PC-9 (cell line): ENCODE measurements around the gene STARD3NL. TPM values are rescaled to one million over a fixed set of nuclear protein-coding genes. Genes with fewer than 3 reads are reported as not detected.

ENCODE experiments used
- BruUV-seq: library from RNA; stranded (reverse); fragments of 400-500 nt; replicated peaks from 2 replicates; lab custom pipeline; 2021; lab: Mats Ljungman, UMichigan
- CTCF ChIA-PET: fragments of 300-600 bp; sonication (Branson Sonifier 250); formaldehyde crosslinking; loops from one replicate; lab custom pipeline; 2022; ENCODE audit warnings: antibody characterized with exemption; lab: Charles Lee
- POLR2A ChIA-PET: fragments of 300-600 bp; sonication (Branson Sonifier 250); formaldehyde crosslinking; loops from one replicate; lab custom pipeline; 2022; ENCODE audit warnings: antibody characterized with exemption; ENCODE audit not compliant: unreplicated experiment; lab: Charles Lee
- DNase-seq, 2 experiments: peaks; one replicate each; pipeline versions ENCODE4 v3.0.0 to v3.0.0-alpha.2; 2015 to 2022; ENCODE audit warnings: mixed read lengths in 1 of 2
- H2AFZ ChIP-seq: fragments of 200-600 bp; sonication (generic); 2 replicates; pipeline ENCODE4 v1.8.1; 2017; ENCODE audit warnings: antibody characterized with exemption
- H3F3A ChIP-seq: fragments of 200-600 bp; sonication (generic); 2 replicates; pipeline ENCODE4 v1.8.1; 2017; ENCODE audit warnings: antibody characterized with exemption, mild to moderate bottlenecking, low read depth; ENCODE audit not compliant: insufficient read depth
- H3K27ac ChIP-seq: fragments of 200-600 bp; sonication (generic); 2 replicates; pipeline ENCODE4 v1.6.1; 2016; ENCODE audit warnings: mixed run types
- H3K27me3 ChIP-seq: fragments of 200-600 bp; sonication (generic); 2 replicates; pipeline ENCODE4 v1.6.1; 2016; ENCODE audit warnings: low read depth, mixed run types; ENCODE audit not compliant: insufficient read depth
- H3K36me3 ChIP-seq: fragments of 200-600 bp; sonication (generic); 2 replicates; pipeline ENCODE4 v1.6.1; 2016; ENCODE audit warnings: low read depth, mixed run types
- H3K4me1 ChIP-seq: fragments of 200-600 bp; sonication (generic); replicated peaks from 2 replicates; pipeline ENCODE4 v1.6.1; 2016; ENCODE audit warnings: mixed run types; ENCODE audit not compliant: insufficient read depth
- H3K4me2 ChIP-seq: fragments of 200-600 bp; sonication (generic); 2 replicates; pipeline ENCODE4 v1.6.1; 2017; ENCODE audit warnings: mixed run types
- H3K4me3 ChIP-seq: fragments of 200-600 bp; sonication (generic); 2 replicates; pipeline ENCODE4 v1.6.1; 2016; ENCODE audit warnings: mixed run types
- H3K79me2 ChIP-seq: fragments of 200-600 bp; sonication (generic); 2 replicates; pipeline ENCODE4 v1.6.1; 2017; ENCODE audit warnings: low read depth, mixed run types
- H3K9me2 ChIP-seq: fragments of 200-600 bp; sonication (generic); 2 replicates; pipeline ENCODE4 v1.8.1; 2017; ENCODE audit warnings: mild to moderate bottlenecking; ENCODE audit not compliant: insufficient read depth
- H3K9me3 ChIP-seq: fragments of 200-600 bp; sonication (generic); 2 replicates; pipeline ENCODE4 v1.8.1; 2016; ENCODE audit warnings: low read depth; ENCODE audit not compliant: insufficient read depth
- H4K20me1 ChIP-seq: fragments of 200-600 bp; sonication (generic); 2 replicates; pipeline ENCODE4 v1.8.1; 2017; ENCODE audit not compliant: insufficient read depth
- EZH2 ChIP-seq: fragments of 200-600 bp; sonication (generic); IDR thresholded peaks from 2 replicates; pipeline ENCODE4 v1.8.0; 2017; ENCODE audit warnings: antibody characterized with exemption, low read depth
- intact Hi-C: fragments of 100-400 bp; cut with micrococcal nuclease; formaldehyde crosslinking; loops from one replicate; pipeline ENCODE4 v1.10.0; 2022; ENCODE audit not compliant: unreplicated experiment
- total RNA-seq: library from RNA; stranded (reverse); gene quantifications from 2 replicates; pipeline ENCODE4 v1.2.3, GENCODE V29; 2021
- TF ChIP-seq, protein P1 (sequence below): fragments of 200-600 bp; sonication (generic); conservative IDR thresholded peaks from 2 replicates; pipeline ENCODE4 v1.6.1; 2017; ENCODE audit warnings: mixed run types, antibody characterized with exemption, mild to moderate bottlenecking, moderate library complexity

Gene STARD3NL
- total RNA-seq, 1 experiment from 2014 or later = 41.4 TPM

DNA sequence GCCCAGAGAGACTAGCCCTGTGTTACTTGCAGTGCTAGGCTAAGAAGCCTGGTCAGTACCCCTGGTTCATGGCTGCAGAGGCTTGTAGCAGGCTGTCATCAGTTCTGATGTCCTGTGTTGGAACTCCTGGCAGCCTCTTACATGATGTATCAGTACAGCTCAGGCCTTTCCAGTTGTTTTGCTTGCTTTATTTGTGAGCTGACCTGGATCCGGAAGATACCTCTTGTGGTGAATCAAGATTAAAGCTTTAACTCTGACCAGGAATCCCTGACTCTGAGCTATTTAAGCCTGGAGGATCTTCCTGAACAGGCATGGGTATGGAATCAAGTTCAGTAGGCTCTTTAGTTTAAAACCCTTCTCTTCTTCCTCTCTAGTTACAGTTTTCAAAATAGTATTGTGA is 4.4 kb downstream of the STARD3NL start:
- no peaks in the 10 kb centered on the region for H3K9me2 ChIP-seq
- no peaks in the 10 kb centered on the region for H4K20me1 ChIP-seq
- no peaks in the 10 kb centered on the region for H3K9me3 ChIP-seq
- DNase-seq = no peak
- peaks cover 21% of the 10 kb centered on the region for H3K79me2 ChIP-seq
- no peaks in the 10 kb centered on the region for H3K36me3 ChIP-seq
- H3K27me3 ChIP-seq = no peaks in the 10 kb centered on the region
- no TSS peak for BruUV-seq
- H3K4me2 ChIP-seq = no peak overlapping the region
- H2AFZ ChIP-seq = no peak overlapping the region
- intact Hi-C loops = no loop called here
- peaks cover 9% of the 10 kb centered on the region for H3K4me1 ChIP-seq
- ChIA-PET POLR2A (no interaction called here), CTCF (no interaction called here)
- TF ChIP-seq EZH2 = no peak
- TF ChIP-seq, protein P1, sequence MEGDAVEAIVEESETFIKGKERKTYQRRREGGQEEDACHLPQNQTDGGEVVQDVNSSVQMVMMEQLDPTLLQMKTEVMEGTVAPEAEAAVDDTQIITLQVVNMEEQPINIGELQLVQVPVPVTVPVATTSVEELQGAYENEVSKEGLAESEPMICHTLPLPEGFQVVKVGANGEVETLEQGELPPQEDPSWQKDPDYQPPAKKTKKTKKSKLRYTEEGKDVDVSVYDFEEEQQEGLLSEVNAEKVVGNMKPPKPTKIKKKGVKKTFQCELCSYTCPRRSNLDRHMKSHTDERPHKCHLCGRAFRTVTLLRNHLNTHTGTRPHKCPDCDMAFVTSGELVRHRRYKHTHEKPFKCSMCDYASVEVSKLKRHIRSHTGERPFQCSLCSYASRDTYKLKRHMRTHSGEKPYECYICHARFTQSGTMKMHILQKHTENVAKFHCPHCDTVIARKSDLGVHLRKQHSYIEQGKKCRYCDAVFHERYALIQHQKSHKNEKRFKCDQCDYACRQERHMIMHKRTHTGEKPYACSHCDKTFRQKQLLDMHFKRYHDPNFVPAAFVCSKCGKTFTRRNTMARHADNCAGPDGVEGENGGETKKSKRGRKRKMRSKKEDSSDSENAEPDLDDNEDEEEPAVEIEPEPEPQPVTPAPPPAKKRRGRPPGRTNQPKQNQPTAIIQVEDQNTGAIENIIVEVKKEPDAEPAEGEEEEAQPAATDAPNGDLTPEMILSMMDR = no peak
- no peak overlapping the region for H3K4me3 ChIP-seq
- no peaks in the 10 kb centered on the region for H3F3A ChIP-seq
- no peak overlapping the region for H3K27ac ChIP-seq

DNA sequence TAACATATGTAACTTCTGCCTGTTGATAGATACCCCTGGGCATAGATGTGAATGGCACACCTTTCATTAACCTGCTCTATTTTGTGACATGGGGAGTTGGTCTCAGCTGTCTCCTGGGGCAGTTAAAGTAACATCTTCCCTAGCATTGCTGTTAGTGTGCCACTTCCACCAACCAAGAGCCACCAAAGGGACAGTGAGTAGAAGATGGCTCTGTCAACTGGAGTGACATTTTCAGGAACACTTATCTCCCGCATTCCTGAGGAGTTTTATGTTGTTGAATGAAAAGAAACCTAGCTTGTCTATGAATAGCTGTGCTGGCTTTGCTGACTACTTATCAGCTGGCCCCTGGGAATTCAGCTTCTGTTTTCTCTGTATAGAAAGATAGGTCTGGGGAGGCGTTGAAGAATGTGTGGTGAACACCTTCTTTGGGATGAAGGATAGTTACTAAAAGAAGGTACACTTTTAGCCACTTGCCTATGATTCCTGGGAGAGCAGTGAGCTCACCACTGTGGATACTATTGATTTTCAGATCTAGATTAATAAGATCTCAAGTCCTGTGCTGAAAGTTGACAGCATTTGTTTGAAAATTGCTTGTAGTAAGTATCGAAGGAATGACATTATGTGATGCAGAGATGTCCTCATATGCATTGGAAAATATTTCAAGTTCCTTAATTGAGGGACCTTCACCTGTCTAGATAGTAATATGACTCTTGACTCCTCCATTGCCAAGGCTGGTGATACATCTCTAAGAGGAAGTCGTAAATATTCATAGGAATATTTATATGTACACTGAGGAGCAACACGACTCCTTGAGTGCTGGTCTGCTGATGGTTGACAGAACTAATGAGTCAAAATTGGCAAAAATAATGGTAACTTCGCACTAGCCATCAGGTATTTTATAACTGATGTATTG is 7.6 kb downstream of the STARD3NL start:
- no peak overlapping the region for H2AFZ ChIP-seq
- no peaks in the 10 kb centered on the region for H4K20me1 ChIP-seq
- H3F3A ChIP-seq = no peaks in the 10 kb centered on the region
- no TSS peak for BruUV-seq
- POLR2A ChIA-PET = no interaction called here
- H3K27ac ChIP-seq = no peak overlapping the region
- H3K9me3 ChIP-seq = no peaks in the 10 kb centered on the region
- TF ChIP-seq EZH2 = no peak
- TF ChIP-seq, protein P1 = no peak
- 0 out of 2 replicates have a peak, but pooled peaks cover 8% of the 10 kb centered on the region for H3K79me2 ChIP-seq
- CTCF ChIA-PET = no interaction called here
- DNase-seq = no peak
- H3K27me3 ChIP-seq = no peaks in the 10 kb centered on the region
- H3K9me2 ChIP-seq = no peaks in the 10 kb centered on the region; the same call in 1 of the 2 replicates
- no peak overlapping the region for H3K4me2 ChIP-seq
- no peak overlapping the region for H3K4me3 ChIP-seq
- no peaks in the 10 kb centered on the region for H3K36me3 ChIP-seq
- intact Hi-C loops = no loop called here
- H3K4me1 ChIP-seq = no peaks in the 10 kb centered on the region

DNA sequence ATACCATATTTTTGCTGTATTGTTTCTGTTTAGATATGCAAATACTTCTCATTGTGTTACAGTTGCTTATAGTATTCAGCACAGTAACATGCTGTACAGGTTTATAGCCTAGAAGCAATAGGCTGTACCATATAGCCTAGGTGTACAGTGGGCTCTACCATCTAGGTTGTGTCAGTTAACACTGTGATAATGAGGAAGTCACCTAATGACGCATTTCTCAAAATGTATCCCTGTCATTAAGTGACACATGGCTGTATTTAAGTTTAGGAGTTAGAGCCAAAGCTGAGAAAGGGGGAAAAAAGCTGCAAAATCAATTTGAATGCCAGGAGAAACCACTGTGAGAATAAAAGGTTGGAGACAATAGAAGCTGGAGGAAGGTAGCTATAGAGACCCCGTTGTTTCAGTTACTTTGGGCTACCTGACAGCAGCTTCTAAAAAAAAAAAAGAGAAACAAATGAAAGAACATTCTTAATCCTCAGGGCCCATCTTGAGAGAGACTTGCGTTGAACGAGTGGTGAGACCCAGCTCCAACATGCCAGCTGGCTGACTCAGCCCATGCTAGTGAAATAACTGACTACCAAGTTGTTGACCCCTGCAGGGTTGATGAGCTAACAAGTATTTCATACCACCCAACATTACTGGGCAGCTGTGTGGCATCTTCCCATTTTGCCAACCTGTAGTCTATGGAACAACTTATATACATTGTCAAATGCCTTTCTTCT is 8.7 kb downstream of the STARD3NL start:
- BruUV-seq = no TSS peak
- no peak for DNase-seq
- H3K4me3 ChIP-seq = no peak overlapping the region
- CTCF ChIA-PET = no interaction called here
- no peak overlapping the region for H3K27ac ChIP-seq
- TF ChIP-seq, protein P1 = no peak
- TF ChIP-seq EZH2 = no peak
- intact Hi-C loops = no loop called here
- H3K79me2 ChIP-seq = 0 out of 2 replicates have a peak, but pooled peaks cover 5% of the 10 kb centered on the region
- no peak overlapping the region for H2AFZ ChIP-seq
- no peaks in the 10 kb centered on the region for H3F3A ChIP-seq
- no peak overlapping the region for H3K4me2 ChIP-seq
- H4K20me1 ChIP-seq = no peaks in the 10 kb centered on the region
- no peaks in the 10 kb centered on the region for H3K9me3 ChIP-seq
- H3K27me3 ChIP-seq = no peaks in the 10 kb centered on the region
- no peaks in the 10 kb centered on the region for H3K36me3 ChIP-seq
- no peaks in the 10 kb centered on the region; the same call in 1 of the 2 replicates for H3K9me2 ChIP-seq
- no peaks in the 10 kb centered on the region for H3K4me1 ChIP-seq
- POLR2A ChIA-PET = no interaction called here
